ENCODE measurements around the gene ATAD3B. TPM values are rescaled to one million over a fixed set of nuclear protein-coding genes. Genes with fewer than 3 reads are reported as not detected.

Gene ATAD3B
- total RNA-seq, 1 experiment from 2014 or later: 104 TPM

DNA sequence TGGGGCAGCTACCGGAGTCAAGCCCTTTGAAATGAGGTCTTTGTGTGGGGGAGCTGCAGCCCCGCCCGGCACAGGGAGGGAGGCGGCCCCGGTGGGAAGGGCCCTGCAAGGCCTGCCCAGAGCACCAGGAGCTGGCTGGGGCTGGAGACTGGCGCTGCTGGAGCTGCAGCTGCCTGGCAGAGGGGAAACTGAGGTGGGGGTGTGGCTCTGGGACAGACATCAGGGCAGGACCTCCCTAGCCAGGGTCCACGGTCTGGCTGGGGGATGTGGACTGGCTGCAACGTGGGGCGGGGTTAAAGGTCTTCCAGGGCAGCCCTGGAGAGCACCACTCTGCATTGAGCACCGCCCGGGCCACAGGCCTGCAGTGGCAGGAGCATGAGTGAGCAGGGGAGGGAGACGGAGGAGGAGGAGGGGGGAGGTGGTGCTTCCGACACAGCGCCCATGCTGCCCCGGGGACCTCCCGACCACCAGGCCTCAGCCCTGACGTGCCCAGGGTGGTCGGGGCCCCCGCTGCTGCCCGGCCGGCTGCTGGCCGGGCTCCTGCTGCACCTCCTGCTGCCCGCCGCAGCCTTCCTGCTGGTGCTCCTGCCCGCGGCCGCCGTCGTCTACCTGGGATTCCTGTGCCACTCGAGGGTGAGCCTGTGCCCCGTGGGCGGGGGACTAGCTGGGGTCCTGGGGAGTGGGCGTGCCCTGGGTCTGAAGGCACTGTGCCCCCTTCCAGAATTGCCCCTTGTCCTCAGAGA is 45.6 kb upstream of the ATAD3B start:
- ChIA-PET CTCF (interaction anchor here (0.5 to 0.9 kb wide), 3 partner anchors 12 to 135 kb away, joined by 3 to 4 read pairs (median 3); no protein-coding TSS in a partner anchor), POLR2A (interaction anchor here (0.6 kb wide), 1 partner anchor 11 kb away, joined by 4 read pairs; no protein-coding TSS in a partner anchor)
- H3K27me3 ChIP-seq (ENCODE audit: control insufficient read depth, insufficient read depth, low read length): no peaks in the 10 kb centered on the region
- in situ Hi-C loops (cut with HindIII; ENCODE audit: low pct_unique_long_range_greater_than_20kb, low sequenced_read_pairs): no loop called here
- H3K4me3 ChIP-seq (ENCODE audit: low read depth in 2 of 2, low read length in 2 of 2): peak overlapping the region; percentile 41 to 49
- TF ChIP-seq, protein P1, sequence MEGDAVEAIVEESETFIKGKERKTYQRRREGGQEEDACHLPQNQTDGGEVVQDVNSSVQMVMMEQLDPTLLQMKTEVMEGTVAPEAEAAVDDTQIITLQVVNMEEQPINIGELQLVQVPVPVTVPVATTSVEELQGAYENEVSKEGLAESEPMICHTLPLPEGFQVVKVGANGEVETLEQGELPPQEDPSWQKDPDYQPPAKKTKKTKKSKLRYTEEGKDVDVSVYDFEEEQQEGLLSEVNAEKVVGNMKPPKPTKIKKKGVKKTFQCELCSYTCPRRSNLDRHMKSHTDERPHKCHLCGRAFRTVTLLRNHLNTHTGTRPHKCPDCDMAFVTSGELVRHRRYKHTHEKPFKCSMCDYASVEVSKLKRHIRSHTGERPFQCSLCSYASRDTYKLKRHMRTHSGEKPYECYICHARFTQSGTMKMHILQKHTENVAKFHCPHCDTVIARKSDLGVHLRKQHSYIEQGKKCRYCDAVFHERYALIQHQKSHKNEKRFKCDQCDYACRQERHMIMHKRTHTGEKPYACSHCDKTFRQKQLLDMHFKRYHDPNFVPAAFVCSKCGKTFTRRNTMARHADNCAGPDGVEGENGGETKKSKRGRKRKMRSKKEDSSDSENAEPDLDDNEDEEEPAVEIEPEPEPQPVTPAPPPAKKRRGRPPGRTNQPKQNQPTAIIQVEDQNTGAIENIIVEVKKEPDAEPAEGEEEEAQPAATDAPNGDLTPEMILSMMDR (IDR thresholded peaks at IDR 0.05): no peak
- TF ChIP-seq POLR2AphosphoS5 (IDR thresholded peaks at IDR 0.05; ENCODE audit: low read depth, low read length) (no peak), SIN3A (IDR thresholded peaks at IDR 0.05; ENCODE audit: borderline replicate concordance, insufficient read depth, low read depth, low read length) (no peak), TCF7L2 (IDR thresholded peaks at IDR 0.05; ENCODE audit: low read depth, low read length) (no peak)
- TF ChIP-seq, protein P2, sequence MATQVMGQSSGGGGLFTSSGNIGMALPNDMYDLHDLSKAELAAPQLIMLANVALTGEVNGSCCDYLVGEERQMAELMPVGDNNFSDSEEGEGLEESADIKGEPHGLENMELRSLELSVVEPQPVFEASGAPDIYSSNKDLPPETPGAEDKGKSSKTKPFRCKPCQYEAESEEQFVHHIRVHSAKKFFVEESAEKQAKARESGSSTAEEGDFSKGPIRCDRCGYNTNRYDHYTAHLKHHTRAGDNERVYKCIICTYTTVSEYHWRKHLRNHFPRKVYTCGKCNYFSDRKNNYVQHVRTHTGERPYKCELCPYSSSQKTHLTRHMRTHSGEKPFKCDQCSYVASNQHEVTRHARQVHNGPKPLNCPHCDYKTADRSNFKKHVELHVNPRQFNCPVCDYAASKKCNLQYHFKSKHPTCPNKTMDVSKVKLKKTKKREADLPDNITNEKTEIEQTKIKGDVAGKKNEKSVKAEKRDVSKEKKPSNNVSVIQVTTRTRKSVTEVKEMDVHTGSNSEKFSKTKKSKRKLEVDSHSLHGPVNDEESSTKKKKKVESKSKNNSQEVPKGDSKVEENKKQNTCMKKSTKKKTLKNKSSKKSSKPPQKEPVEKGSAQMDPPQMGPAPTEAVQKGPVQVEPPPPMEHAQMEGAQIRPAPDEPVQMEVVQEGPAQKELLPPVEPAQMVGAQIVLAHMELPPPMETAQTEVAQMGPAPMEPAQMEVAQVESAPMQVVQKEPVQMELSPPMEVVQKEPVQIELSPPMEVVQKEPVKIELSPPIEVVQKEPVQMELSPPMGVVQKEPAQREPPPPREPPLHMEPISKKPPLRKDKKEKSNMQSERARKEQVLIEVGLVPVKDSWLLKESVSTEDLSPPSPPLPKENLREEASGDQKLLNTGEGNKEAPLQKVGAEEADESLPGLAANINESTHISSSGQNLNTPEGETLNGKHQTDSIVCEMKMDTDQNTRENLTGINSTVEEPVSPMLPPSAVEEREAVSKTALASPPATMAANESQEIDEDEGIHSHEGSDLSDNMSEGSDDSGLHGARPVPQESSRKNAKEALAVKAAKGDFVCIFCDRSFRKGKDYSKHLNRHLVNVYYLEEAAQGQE (IDR thresholded peaks at IDR 0.05; ENCODE audit: insufficient read depth in 1 of 2, low read depth in 2 of 2, low read length in 1 of 2): no peak
- ATAC-seq (peak; percentile 59), DNase-seq (ENCODE audit: low read depth, low spot score) (no peak)
- H3K36me3 ChIP-seq (ENCODE audit: control insufficient read depth, insufficient read depth, low read length): no peaks in the 10 kb centered on the region
- H3K9me3 ChIP-seq (ENCODE audit: control insufficient read depth, insufficient read depth, low read depth, low read length): no peaks in the 10 kb centered on the region
- peak overlapping the region; percentile 91 for H3K27ac ChIP-seq (ENCODE audit: low read length)
- no TSS peak for BruUV-seq (replicated peaks)
- peaks cover 48% of the 10 kb centered on the region for H3K4me1 ChIP-seq (ENCODE audit: control insufficient read depth, insufficient read depth, low read length)
- intact Hi-C loops (cut with micrococcal nuclease; ENCODE audit: unreplicated experiment): no loop called here

DNA sequence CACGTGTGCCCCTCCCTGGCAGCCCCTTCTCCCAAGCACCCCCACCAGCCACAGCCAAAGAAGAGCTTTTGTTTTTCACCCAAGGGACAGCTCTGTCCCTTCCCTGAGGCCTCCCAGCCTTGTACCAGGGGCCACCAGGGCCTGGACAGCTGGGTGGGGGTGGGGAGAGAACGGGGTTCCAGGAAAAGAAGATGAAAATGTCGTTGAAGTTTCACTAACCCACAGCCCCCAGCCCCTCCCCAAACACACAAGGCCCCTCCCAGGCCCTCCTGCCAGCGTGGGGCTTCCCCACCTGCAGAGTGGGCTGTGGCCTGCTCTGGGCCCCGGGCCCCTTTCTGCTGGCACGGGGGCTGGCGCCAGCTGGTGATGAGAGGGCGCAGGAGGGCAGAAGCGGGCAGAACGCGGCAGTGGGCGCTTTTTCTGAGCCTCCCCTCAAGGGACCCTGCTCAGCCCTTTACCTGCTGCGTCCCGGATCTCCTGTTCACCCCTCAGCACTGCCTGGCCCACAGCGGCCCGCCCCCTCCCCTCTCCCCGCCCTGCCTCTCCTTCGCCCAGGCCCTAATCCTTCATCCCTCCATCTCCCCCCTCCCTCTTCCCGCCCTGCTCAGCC is 45.0 kb upstream of the ATAD3B start:
- CTCF ChIA-PET: interaction anchor here (0.6 kb wide), 1 partner anchor 11 kb away, joined by 3 read pairs; no protein-coding TSS in a partner anchor

More for the DNA sequence above, 45.0 kb upstream of the ATAD3B start:
- H3K27me3 ChIP-seq (ENCODE audit: control insufficient read depth, insufficient read depth, low read length): no peaks in the 10 kb centered on the region
- peak overlapping the region; percentile 91 for H3K27ac ChIP-seq (ENCODE audit: low read length)
- peak overlapping the region; percentile 41 to 49 for H3K4me3 ChIP-seq (ENCODE audit: low read depth in 2 of 2, low read length in 2 of 2)
- POLR2A ChIA-PET: interaction anchor here (0.5 to 0.6 kb wide), 2 partner anchors 11 to 71 kb away, joined by 3 to 4 read pairs; no protein-coding TSS in a partner anchor
- H3K9me3 ChIP-seq (ENCODE audit: control insufficient read depth, insufficient read depth, low read depth, low read length): no peaks in the 10 kb centered on the region
- intact Hi-C loops (cut with micrococcal nuclease; ENCODE audit: unreplicated experiment) (no loop called here), in situ Hi-C loops (cut with HindIII; ENCODE audit: low pct_unique_long_range_greater_than_20kb, low sequenced_read_pairs) (no loop called here)
- H3K36me3 ChIP-seq (ENCODE audit: control insufficient read depth, insufficient read depth, low read length): no peaks in the 10 kb centered on the region
- peak; percentile 19 for ATAC-seq
- BruUV-seq (replicated peaks): no TSS peak
- H3K4me1 ChIP-seq (ENCODE audit: control insufficient read depth, insufficient read depth, low read length): peaks cover 48% of the 10 kb centered on the region
- TF ChIP-seq POLR2AphosphoS5 (IDR thresholded peaks at IDR 0.05; ENCODE audit: low read depth, low read length): 0 out of 2 replicates have a peak, but pooled peaks have one; percentile 52
- TF ChIP-seq, protein P1 (IDR thresholded peaks at IDR 0.05): no peak
- DNase-seq (ENCODE audit: low read depth, low spot score): no peak

Measured in Panc1 (cell line).